ENCODE data around the gene ELANE. TPM values are rescaled to one million over a fixed set of nuclear protein-coding genes. Genes with fewer than 3 reads are reported as not detected.
A peak's percentile ranks its signal among the peaks of the same experiment; 100 is the strongest.
"Not testable (repeated sequence)": the region's sequence is repeated elsewhere in the genome, so short reads cannot be mapped to it uniquely, and the experiment has no call there.

Gene ELANE
- total RNA-seq, 2 experiments from 2014 or later, result not detected

- peak overlapping the region; percentile 45 for H3K27ac Mint-ChIP-seq
- peaks cover 4% of the 10 kb centered on the region for H3K4me1 Mint-ChIP-seq
- no peaks in the 10 kb centered on the region for H3K27me3 Mint-ChIP-seq
- no peak overlapping the region for H3K4me3 Mint-ChIP-seq
- H3K36me3 Mint-ChIP-seq, result peaks cover 2% of the 10 kb centered on the region
- no peaks in the 10 kb centered on the region for H3K9me3 Mint-ChIP-seq
- DNase-seq, result no peak
Measured at GRCh38 chr19:887072-887471, 35.0 kb downstream of the ELANE start.

GRCh38 chr19:887599-887998 is 35.5 kb downstream of the ELANE start:
- Mint-ChIP-seq H3K4me3 (no peak overlapping the region), H3K27me3 (no peaks in the 10 kb centered on the region), H3K36me3 (peaks cover 2% of the 10 kb centered on the region), H3K9me3 (no peaks in the 10 kb centered on the region), H3K27ac (peak overlapping the region; percentile 25), H3K4me1 (peaks cover 4% of the 10 kb centered on the region)
- no peak for DNase-seq

- H3K36me3 Mint-ChIP-seq, result peaks cover 2% of the 10 kb centered on the region
- peaks cover 12% of the 10 kb centered on the region for H3K4me1 Mint-ChIP-seq
- no peaks in the 10 kb centered on the region for H3K9me3 Mint-ChIP-seq
- DNase-seq, result no peak
- peak overlapping the region; percentile 63 for H3K27ac Mint-ChIP-seq
- H3K27me3 Mint-ChIP-seq, result peaks cover 5% of the 10 kb centered on the region
- peak overlapping the region; percentile 14 for H3K4me3 Mint-ChIP-seq
Measured at GRCh38 chr19:888581-889385, 36.7 kb downstream of the ELANE start.

- Mint-ChIP-seq H3K27ac (no peak overlapping the region), H3K4me1 (peaks cover 13% of the 10 kb centered on the region), H3K36me3 (peaks cover 2% of the 10 kb centered on the region), H3K27me3 (peaks cover 5% of the 10 kb centered on the region), H3K4me3 (no peak overlapping the region), H3K9me3 (no peaks in the 10 kb centered on the region)
- DNase-seq, result no peak
Measured at GRCh38 chr19:889662-890295, 37.7 kb downstream of the ELANE start.

GRCh38 chr19:890831-891230 is 38.7 kb downstream of the ELANE start:
- Mint-ChIP-seq H3K27me3 (peaks cover 5% of the 10 kb centered on the region), H3K9me3 (no peaks in the 10 kb centered on the region), H3K4me3 (peak overlapping the region; percentile 59), H3K4me1 (peaks cover 13% of the 10 kb centered on the region), H3K36me3 (peaks cover 2% of the 10 kb centered on the region), H3K27ac (no peak overlapping the region)
- DNase-seq, result no peak

GRCh38 chr19:891421-892200 is 39.5 kb downstream of the ELANE start:
- H3K36me3 Mint-ChIP-seq, H3K27ac Mint-ChIP-seq, H3K27me3 Mint-ChIP-seq, H3K9me3 Mint-ChIP-seq, DNase-seq: not testable (repeated sequence)
- Mint-ChIP-seq H3K4me3 (peak overlapping the region; percentile 86), H3K4me1 (peaks cover 13% of the 10 kb centered on the region)

- H3K4me1 Mint-ChIP-seq, result peaks cover 13% of the 10 kb centered on the region
- H3K36me3 Mint-ChIP-seq, result peaks cover 3% of the 10 kb centered on the region
- H3K4me3 Mint-ChIP-seq, result peak overlapping the region; percentile 86
- DNase-seq, result no peak
- no peaks in the 10 kb centered on the region for H3K9me3 Mint-ChIP-seq
- peaks cover 5% of the 10 kb centered on the region for H3K27me3 Mint-ChIP-seq
- H3K27ac Mint-ChIP-seq, result peak overlapping the region; percentile 84
Measured at GRCh38 chr19:892243-892893, 40.3 kb downstream of the ELANE start.

GRCh38 chr19:892894-893689 is 41.0 kb downstream of the ELANE start, which contains the start of the genes MED16 and RNU6-9:
Gene MED16, minus strand, starts transcription at chr19:893187. Its CDS starts 2,056 bp downstream, at chr19:891131.
Gene RNU6-9, plus strand, starts transcription at chr19:893484.
- peaks cover 3% of the 10 kb centered on the region for H3K36me3 Mint-ChIP-seq
- peak within 1 kb of the TSS; percentile 98 for H3K27ac Mint-ChIP-seq
- H3K9me3 Mint-ChIP-seq, result no peaks in the 10 kb centered on the region
- H3K4me1 Mint-ChIP-seq, result peaks cover 13% of the 10 kb centered on the region
- peak; percentile 89 for DNase-seq
- H3K27me3 Mint-ChIP-seq, result peaks cover 5% of the 10 kb centered on the region
- peak within 1 kb of the TSS; percentile 86 for H3K4me3 Mint-ChIP-seq

- Mint-ChIP-seq H3K4me3 (no peak overlapping the region), H3K4me1 (peaks cover 13% of the 10 kb centered on the region), H3K27ac (no peak overlapping the region), H3K27me3 (peaks cover 5% of the 10 kb centered on the region), H3K36me3 (peaks cover 1% of the 10 kb centered on the region), H3K9me3 (no peaks in the 10 kb centered on the region)
- DNase-seq, result no peak
Measured at GRCh38 chr19:896434-896833, 44.3 kb downstream of the ELANE start.

GRCh38 chr19:896999-897398 is 44.9 kb downstream of the ELANE start:
- H3K4me3 Mint-ChIP-seq, result no peak overlapping the region
- peaks cover 13% of the 10 kb centered on the region for H3K4me1 Mint-ChIP-seq
- H3K27ac Mint-ChIP-seq, result no peak overlapping the region
- no peak for DNase-seq
- H3K9me3 Mint-ChIP-seq, result no peaks in the 10 kb centered on the region
- H3K36me3 Mint-ChIP-seq, result peaks cover 1% of the 10 kb centered on the region
- H3K27me3 Mint-ChIP-seq, result peaks cover 5% of the 10 kb centered on the region

GRCh38 chr19:897442-898039 is 45.4 kb downstream of the ELANE start:
- H3K27me3 Mint-ChIP-seq, result peaks cover 5% of the 10 kb centered on the region
- peaks cover 1% of the 10 kb centered on the region for H3K36me3 Mint-ChIP-seq
- H3K9me3 Mint-ChIP-seq, result no peaks in the 10 kb centered on the region
- no peak overlapping the region for H3K4me3 Mint-ChIP-seq
- H3K4me1 Mint-ChIP-seq, result peaks cover 14% of the 10 kb centered on the region
- no peak overlapping the region for H3K27ac Mint-ChIP-seq
- DNase-seq, result no peak

- no peak overlapping the region for H3K4me3 Mint-ChIP-seq
- H3K4me1 Mint-ChIP-seq, result peaks cover 7% of the 10 kb centered on the region
- H3K36me3 Mint-ChIP-seq, result peaks cover 1% of the 10 kb centered on the region
- H3K9me3 Mint-ChIP-seq, result no peaks in the 10 kb centered on the region
- H3K27ac Mint-ChIP-seq, result peak overlapping the region; percentile 16
- peak; percentile 48 for DNase-seq
- H3K27me3 Mint-ChIP-seq, result no peaks in the 10 kb centered on the region
Measured at GRCh38 chr19:898663-899062, 46.6 kb downstream of the ELANE start.

GRCh38 chr19:899336-900042 is 47.4 kb downstream of the ELANE start:
- H3K27me3 Mint-ChIP-seq, result no peaks in the 10 kb centered on the region
- H3K4me1 Mint-ChIP-seq, result peaks cover 10% of the 10 kb centered on the region
- no peak for DNase-seq
- H3K27ac Mint-ChIP-seq, result no peak overlapping the region
- H3K4me3 Mint-ChIP-seq, result no peak overlapping the region
- no peaks in the 10 kb centered on the region for H3K9me3 Mint-ChIP-seq
- peaks cover 1% of the 10 kb centered on the region for H3K36me3 Mint-ChIP-seq

All from activated naive CD8-positive, alpha-beta T cell treated with anti-CD3 and anti-CD28 coated beads for 36 hours (primary cell).